Aorta (tissue), 5 donors: Measurements from ENCODE around the gene C1orf198. TPM values are rescaled to one million over a fixed set of nuclear protein-coding genes. Genes with fewer than 3 reads are reported as not detected.

Source experiments
- ATAC-seq: fragments of 200-7000 bp; cut with Tn5 transposase; one replicate; pipeline ENCODE4 v1.9.1; 2022; ENCODE audit warnings: moderate library complexity; ENCODE audit not compliant: low FRiP score
- DNase-seq, 2 donors: peaks; one replicate each; pipeline ENCODE4 v3.0.0-alpha.2; 2020
- H3K27ac ChIP-seq, 2 donors: one replicate each; pipeline ENCODE4 v1.5.1; 2013; ENCODE audit warnings: low read length in 2 of 2, mild to moderate bottlenecking in 2 of 2, moderate library complexity in 2 of 2, control low read depth in 1 of 2, inconsistent platforms in 1 of 2, low read depth in 1 of 2
- H3K27me3 ChIP-seq, 2 donors: one replicate each; pipeline ENCODE4 v1.6.1; 2013; ENCODE audit warnings: control low read depth in 1 of 2, low read length in 1 of 2, mild to moderate bottlenecking in 1 of 2, moderate library complexity in 1 of 2; ENCODE audit not compliant: insufficient read depth in 2 of 2, control insufficient read depth in 1 of 2
- H3K36me3 ChIP-seq, 2 donors: one replicate each; pipeline ENCODE4 v1.6.1; 2013; ENCODE audit warnings: control low read depth in 1 of 2, low read length in 1 of 2, mild to moderate bottlenecking in 1 of 2; ENCODE audit not compliant: insufficient read depth in 2 of 2, control insufficient read depth in 1 of 2
- H3K4me1 ChIP-seq, 2 donors: one replicate each; pipeline ENCODE4 v1.6.1; 2013; ENCODE audit warnings: low read length in 2 of 2, control low read depth in 1 of 2, mild to moderate bottlenecking in 1 of 2, moderate library complexity in 1 of 2; ENCODE audit not compliant: insufficient read depth in 2 of 2, control insufficient read depth in 1 of 2
- H3K4me3 ChIP-seq, 2 donors: one replicate each; pipeline ENCODE4 v1.5.1; 2013; ENCODE audit warnings: low read length in 2 of 2, control low read depth in 1 of 2, mild to moderate bottlenecking in 1 of 2
- H3K9me3 ChIP-seq: one replicate; pipeline ENCODE4 v1.6.1; 2013; ENCODE audit warnings: mild to moderate bottlenecking, low read length; ENCODE audit not compliant: control insufficient read depth
- WGBS, 2 donors: extraction: QIAGEN DNeasy Blood & Tissue Kit; methylation state at CpG; one replicate each; pipeline ENCODE4 v1.1.7; 2013; 5-methylcytosine and 5-hydroxymethylcytosine counted together
- intact Hi-C, 2 donors: fragments of 100-400 bp; cut with DNase I; formaldehyde crosslinking; loops; one replicate each; pipeline versions ENCODE4 v1.14.2 to v1.15.0; 2022
- polyA plus RNA-seq, 2 donors: library from polyadenylated mRNA; stranded (reverse); fragments of 200-250 nt; gene quantifications; one replicate each; pipeline ENCODE4 v1.2.3, GENCODE V29; 2013
- total RNA-seq, 2 donors: library from RNA; stranded (reverse); fragmentation: NEBNext Ultra II Directional; extraction: Animal tissue kit (Norgen Biotek cat#: 25700); gene quantifications; one replicate each; pipeline ENCODE4 v1.2.1, GENCODE V29; 2021
- donor health status: healthy with polysubstance abuse.
- donor health status: Bipolar disorder and iron deficiency.
- donor health status: DM: no; HTN: no; CAD: no.
- donor health status: DM: no; HTN: no; CAD: no.
- donor health status: DM: yes; HTN: yes; CAD: no.

Gene C1orf198
- total and polyA plus RNA-seq, 4 donors: 61.2 to 172 (median 114) TPM

GRCh38 chr1:230867101-230867902 is 1.0 kb downstream of the C1orf198 start:
- Histone ChIP-seq H3K36me3 (no peaks in the 10 kb centered on the region), H3K4me1 (no peaks in the 10 kb centered on the region), H3K9me3 (no peaks in the 10 kb centered on the region), H3K4me3 (peak overlapping the region; percentile 90 to 100), H3K27ac (peak overlapping the region; percentile 79 to 84), H3K27me3 (no peaks in the 10 kb centered on the region)
- 2% methylated on average over 17 of the region's 17 CpGs for WGBS, 2 donors
- DNase-seq (no peak), ATAC-seq (no peak)
- intact Hi-C loops: loop anchor here (2.0 to 5.0 kb wide), 4 partner anchors 40 to 60 kb away; no protein-coding TSS in a partner anchor

GRCh38 chr1:230866171-230867070 is 1.9 kb downstream of the C1orf198 start:
- no peaks in the 10 kb centered on the region for H3K27me3 ChIP-seq
- H3K27ac ChIP-seq: peak overlapping the region; percentile 18 to 84
- no peaks in the 10 kb centered on the region for H3K9me3 ChIP-seq
- intact Hi-C loops: loop anchor here (1.0 to 5.0 kb wide), 5 partner anchors 17 to 59 kb away; no protein-coding TSS in a partner anchor
- H3K4me3 ChIP-seq: peak overlapping the region; percentile 90 to 100
- H3K4me1 ChIP-seq: peaks cover 0 to 3% of the 10 kb centered on the region in 2 donors
- WGBS, 2 donors: 9 to 10% methylated on average over 9 of the region's 9 CpGs
- DNase-seq: no peak
- no peaks in the 10 kb centered on the region for H3K36me3 ChIP-seq
- ATAC-seq: peak; percentile 42

GRCh38 chr1:230865062-230865817 is 3.1 kb downstream of the C1orf198 start:
- Histone ChIP-seq H3K27me3 (no peaks in the 10 kb centered on the region), H3K36me3 (no peaks in the 10 kb centered on the region), H3K4me3 (no peak overlapping the region), H3K27ac (peak overlapping the region; percentile 43 to 87), H3K9me3 (no peaks in the 10 kb centered on the region), H3K4me1 (peaks cover 0 to 3% of the 10 kb centered on the region in 2 donors)
- intact Hi-C loops: loop anchor here (5.0 kb wide), 3 partner anchors 38 to 58 kb away; no protein-coding TSS in a partner anchor
- DNase-seq: no peak
- WGBS, 2 donors: 29 to 43% methylated on average over 8 of the region's 8 CpGs
- no peak for ATAC-seq

GRCh38 chr1:230864441-230864840 is 3.9 kb downstream of the C1orf198 start:
- Histone ChIP-seq H3K4me3 (peak overlapping the region; percentile 0 to 3), H3K27ac (peak overlapping the region; percentile 9 to 87), H3K4me1 (peaks cover 0 to 3% of the 10 kb centered on the region in 2 donors), H3K27me3 (no peaks in the 10 kb centered on the region), H3K36me3 (no peaks in the 10 kb centered on the region), H3K9me3 (no peaks in the 10 kb centered on the region)
- intact Hi-C loops: no loop called here
- 6 to 11% methylated on average over 9 of the region's 9 CpGs for WGBS, 2 donors
- no peak for DNase-seq
- no peak for ATAC-seq

GRCh38 chr1:230863449-230863848 is 4.9 kb downstream of the C1orf198 start:
- DNase-seq: no peak
- no peaks in the 10 kb centered on the region for H3K36me3 ChIP-seq
- WGBS, 2 donors: 15 to 30% methylated on average over 6 of the region's 6 CpGs
- H3K4me3 ChIP-seq: no peak overlapping the region
- ATAC-seq: peak; percentile 24
- no peaks in the 10 kb centered on the region for H3K9me3 ChIP-seq
- no peaks in the 10 kb centered on the region for H3K27me3 ChIP-seq
- H3K4me1 ChIP-seq: peaks cover 3 to 5% of the 10 kb centered on the region in 2 donors
- H3K27ac ChIP-seq: peak overlapping the region; percentile 58 to 77
- intact Hi-C loops: no loop called here

- H3K4me3 ChIP-seq: no peak overlapping the region
- no peaks in the 10 kb centered on the region for H3K9me3 ChIP-seq
- 43 to 45% methylated on average over 4 of the region's 4 CpGs for WGBS, 2 donors
- H3K27ac ChIP-seq: peak overlapping the region; percentile 58 to 84
- DNase-seq: no peak
- intact Hi-C loops: no loop called here
- H3K27me3 ChIP-seq: no peaks in the 10 kb centered on the region
- no peaks in the 10 kb centered on the region for H3K36me3 ChIP-seq
- no peak for ATAC-seq
- H3K4me1 ChIP-seq: peaks cover 3 to 6% of the 10 kb centered on the region in 2 donors
These were observed 6.2 kb downstream of the C1orf198 start for GRCh38 chr1:230861970-230862595.

- Histone ChIP-seq H3K9me3 (no peaks in the 10 kb centered on the region), H3K4me3 (no peak overlapping the region), H3K36me3 (no peaks in the 10 kb centered on the region), H3K27ac (peak overlapping the region in 1 of 2 donors; percentile 72), H3K4me1 (peaks cover 4 to 11% of the 10 kb centered on the region in 2 donors), H3K27me3 (no peaks in the 10 kb centered on the region)
- intact Hi-C loops: no loop called here
- no peak for ATAC-seq
- WGBS, 2 donors: 69 to 77% methylated on average over 13 of the region's 13 CpGs
- no peak for DNase-seq
These were observed 6.8 kb downstream of the C1orf198 start for GRCh38 chr1:230861489-230861888.
